Panc1 (cell line): ENCODE results near the gene MEF2A. TPM values are rescaled to one million over a fixed set of nuclear protein-coding genes. Genes with fewer than 3 reads are reported as not detected.

ENCODE experiments used
- ATAC-seq: fragments of 200-7000 bp; cut with Tn5 transposase; 2 replicates; pipeline ENCODE4 v1.9.1; 2020; ENCODE audit warnings: mild to moderate bottlenecking, moderate library complexity
- BruUV-seq: library from RNA; stranded (reverse); fragments of 400-500 nt; replicated peaks from 2 replicates; lab custom pipeline; 2021; lab: Mats Ljungman, UMichigan
- CTCF ChIA-PET: fragments of 300-600 bp; sonication (Branson Sonifier 250); formaldehyde crosslinking; loops from one replicate; lab custom pipeline; 2022; ENCODE audit warnings: antibody characterized with exemption; lab: Charles Lee
- POLR2A ChIA-PET: fragments of 300-600 bp; sonication (Branson Sonifier 250); formaldehyde crosslinking; loops from one replicate; lab custom pipeline; 2022; ENCODE audit warnings: antibody characterized with exemption; lab: Charles Lee
- DNase-seq: peaks from one replicate; pipeline ENCODE4 v3.0.0-alpha.2; 2010; ENCODE audit warnings: low read depth, low spot score
- H3K27ac ChIP-seq: 2 replicates; pipeline ENCODE4 v1.5.1; 2011; ENCODE audit warnings: mild to moderate bottlenecking, low read length, inconsistent platforms
- H3K27me3 ChIP-seq: fragments of 200-500 bp; sonication (Bioruptor generic); 2 replicates; pipeline ENCODE4 v1.6.0; 2014; ENCODE audit warnings: low read length, inconsistent platforms; ENCODE audit not compliant: control insufficient read depth, insufficient read depth
- H3K36me3 ChIP-seq: fragments of 200-500 bp; sonication (Bioruptor generic); 2 replicates; pipeline ENCODE4 v1.5.1; 2014; ENCODE audit warnings: inconsistent platforms, mild to moderate bottlenecking, low read length, moderate library complexity; ENCODE audit not compliant: control insufficient read depth, insufficient read depth
- H3K4me1 ChIP-seq: 2 replicates; pipeline ENCODE4 v1.5.1; 2011; ENCODE audit warnings: inconsistent platforms, mild to moderate bottlenecking, low read length, moderate library complexity; ENCODE audit not compliant: control insufficient read depth, insufficient read depth
- H3K4me3 ChIP-seq, 2 experiments: 2 replicates each; pipeline ENCODE4 v1.5.1; 2011 to 2012; ENCODE audit warnings: low read depth in 2 of 2, low read length in 2 of 2, mild to moderate bottlenecking in 2 of 2, inconsistent platforms in 1 of 2, moderate library complexity in 1 of 2
- H3K9me3 ChIP-seq: fragments of 200-500 bp; sonication (Bioruptor generic); 2 replicates; pipeline ENCODE4 v1.5.1; 2014; ENCODE audit warnings: low read depth, mild to moderate bottlenecking, inconsistent platforms, low read length, moderate library complexity; ENCODE audit not compliant: control insufficient read depth, insufficient read depth
- POLR2AphosphoS5 ChIP-seq: IDR thresholded peaks from 2 replicates; pipeline ENCODE4 v1.6.1; 2012; ENCODE audit warnings: mild to moderate bottlenecking, low read depth, low read length, moderate library complexity
- SIN3A ChIP-seq: IDR thresholded peaks from 2 replicates; pipeline ENCODE4 v1.6.1; 2012; ENCODE audit warnings: low read depth, mild to moderate bottlenecking, low read length, moderate library complexity, borderline replicate concordance; ENCODE audit not compliant: insufficient read depth
- TCF7L2 ChIP-seq: IDR thresholded peaks from 2 replicates; pipeline ENCODE4 v1.6.1; 2011; ENCODE audit warnings: mild to moderate bottlenecking, low read depth, low read length, inconsistent platforms
- in situ Hi-C: cut with HindIII; loops from 2 replicates; pipeline ENCODE4 v1.10.0; 2016; ENCODE audit warnings: low sequenced_read_pairs, low pct_unique_long_range_greater_than_20kb
- intact Hi-C: fragments of 100-400 bp; cut with micrococcal nuclease; formaldehyde crosslinking; loops from one replicate; pipeline ENCODE4 v1.10.0; 2022; ENCODE audit not compliant: unreplicated experiment
- total RNA-seq: library from RNA; stranded (reverse); gene quantifications from one replicate; pipeline ENCODE4 v1.2.1, GENCODE V29; 2021; ENCODE audit not compliant: unreplicated experiment
- TF ChIP-seq, protein P1 (sequence below), 2 experiments: IDR thresholded peaks; 2 replicates each; pipeline ENCODE4 v1.6.1; 2011 to 2012; ENCODE audit warnings: low read depth in 2 of 2, control low read depth in 1 of 2, low read length in 1 of 2, mild to moderate bottlenecking in 1 of 2, moderate library complexity in 1 of 2; ENCODE audit not compliant: insufficient read depth in 1 of 2
- TF ChIP-seq, protein P2 (sequence below): fragments of 450-650 bp; IDR thresholded peaks from 2 replicates; pipeline ENCODE4 v1.5.1; 2017; ENCODE audit warnings: mild to moderate bottlenecking

MEF2A gene
- total RNA-seq, 1 experiment from 2014 or later: 31.1 TPM

GRCh38 chr15:99568625-99569352, 3.0 kb downstream of the MEF2A start:
- Histone ChIP-seq H3K9me3 (no peaks in the 10 kb centered on the region), H3K36me3 (no peaks in the 10 kb centered on the region), H3K27ac (no peak overlapping the region), H3K4me1 (peaks cover 13% of the 10 kb centered on the region), H3K27me3 (no peaks in the 10 kb centered on the region), H3K4me3 (no peak overlapping the region)
- BruUV-seq: no TSS peak
- in situ Hi-C loops: no loop called here
- ChIA-PET CTCF (no interaction called here), POLR2A (no interaction called here)
- DNase-seq: no peak
- TF ChIP-seq TCF7L2 (no peak), POLR2AphosphoS5 (no peak), SIN3A (no peak)
- TF ChIP-seq, protein P1, sequence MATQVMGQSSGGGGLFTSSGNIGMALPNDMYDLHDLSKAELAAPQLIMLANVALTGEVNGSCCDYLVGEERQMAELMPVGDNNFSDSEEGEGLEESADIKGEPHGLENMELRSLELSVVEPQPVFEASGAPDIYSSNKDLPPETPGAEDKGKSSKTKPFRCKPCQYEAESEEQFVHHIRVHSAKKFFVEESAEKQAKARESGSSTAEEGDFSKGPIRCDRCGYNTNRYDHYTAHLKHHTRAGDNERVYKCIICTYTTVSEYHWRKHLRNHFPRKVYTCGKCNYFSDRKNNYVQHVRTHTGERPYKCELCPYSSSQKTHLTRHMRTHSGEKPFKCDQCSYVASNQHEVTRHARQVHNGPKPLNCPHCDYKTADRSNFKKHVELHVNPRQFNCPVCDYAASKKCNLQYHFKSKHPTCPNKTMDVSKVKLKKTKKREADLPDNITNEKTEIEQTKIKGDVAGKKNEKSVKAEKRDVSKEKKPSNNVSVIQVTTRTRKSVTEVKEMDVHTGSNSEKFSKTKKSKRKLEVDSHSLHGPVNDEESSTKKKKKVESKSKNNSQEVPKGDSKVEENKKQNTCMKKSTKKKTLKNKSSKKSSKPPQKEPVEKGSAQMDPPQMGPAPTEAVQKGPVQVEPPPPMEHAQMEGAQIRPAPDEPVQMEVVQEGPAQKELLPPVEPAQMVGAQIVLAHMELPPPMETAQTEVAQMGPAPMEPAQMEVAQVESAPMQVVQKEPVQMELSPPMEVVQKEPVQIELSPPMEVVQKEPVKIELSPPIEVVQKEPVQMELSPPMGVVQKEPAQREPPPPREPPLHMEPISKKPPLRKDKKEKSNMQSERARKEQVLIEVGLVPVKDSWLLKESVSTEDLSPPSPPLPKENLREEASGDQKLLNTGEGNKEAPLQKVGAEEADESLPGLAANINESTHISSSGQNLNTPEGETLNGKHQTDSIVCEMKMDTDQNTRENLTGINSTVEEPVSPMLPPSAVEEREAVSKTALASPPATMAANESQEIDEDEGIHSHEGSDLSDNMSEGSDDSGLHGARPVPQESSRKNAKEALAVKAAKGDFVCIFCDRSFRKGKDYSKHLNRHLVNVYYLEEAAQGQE (IDR thresholded peaks at IDR 0.05; ENCODE audit: insufficient read depth in 1 of 2, low read depth in 2 of 2, low read length in 1 of 2): no peak
- TF ChIP-seq, protein P2, sequence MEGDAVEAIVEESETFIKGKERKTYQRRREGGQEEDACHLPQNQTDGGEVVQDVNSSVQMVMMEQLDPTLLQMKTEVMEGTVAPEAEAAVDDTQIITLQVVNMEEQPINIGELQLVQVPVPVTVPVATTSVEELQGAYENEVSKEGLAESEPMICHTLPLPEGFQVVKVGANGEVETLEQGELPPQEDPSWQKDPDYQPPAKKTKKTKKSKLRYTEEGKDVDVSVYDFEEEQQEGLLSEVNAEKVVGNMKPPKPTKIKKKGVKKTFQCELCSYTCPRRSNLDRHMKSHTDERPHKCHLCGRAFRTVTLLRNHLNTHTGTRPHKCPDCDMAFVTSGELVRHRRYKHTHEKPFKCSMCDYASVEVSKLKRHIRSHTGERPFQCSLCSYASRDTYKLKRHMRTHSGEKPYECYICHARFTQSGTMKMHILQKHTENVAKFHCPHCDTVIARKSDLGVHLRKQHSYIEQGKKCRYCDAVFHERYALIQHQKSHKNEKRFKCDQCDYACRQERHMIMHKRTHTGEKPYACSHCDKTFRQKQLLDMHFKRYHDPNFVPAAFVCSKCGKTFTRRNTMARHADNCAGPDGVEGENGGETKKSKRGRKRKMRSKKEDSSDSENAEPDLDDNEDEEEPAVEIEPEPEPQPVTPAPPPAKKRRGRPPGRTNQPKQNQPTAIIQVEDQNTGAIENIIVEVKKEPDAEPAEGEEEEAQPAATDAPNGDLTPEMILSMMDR: no peak
- intact Hi-C loops: loop anchor here (5.0 to 10.0 kb wide), 2 partner anchors 134 to 164 kb away; no protein-coding TSS in a partner anchor
- ATAC-seq: no peak

- H3K27ac ChIP-seq: no peak overlapping the region
- intact Hi-C loops (no loop called here), in situ Hi-C loops (no loop called here)
- no peak overlapping the region for H3K4me3 ChIP-seq
- no peaks in the 10 kb centered on the region for H3K9me3 ChIP-seq
- TF ChIP-seq, protein P1 (IDR thresholded peaks at IDR 0.05; ENCODE audit: insufficient read depth in 1 of 2, low read depth in 2 of 2, low read length in 1 of 2): no peak
- TF ChIP-seq TCF7L2 (no peak), SIN3A (no peak), POLR2AphosphoS5 (no peak)
- TF ChIP-seq, protein P2: no peak
- CTCF ChIA-PET: interaction anchor here (1.4 kb wide), 1 partner anchor 132 kb away, joined by 3 read pairs; no protein-coding TSS in a partner anchor
- no peak for DNase-seq
- no TSS peak for BruUV-seq
- ATAC-seq: no peak
- no peaks in the 10 kb centered on the region for H3K27me3 ChIP-seq
- POLR2A ChIA-PET: no interaction called here
- H3K36me3 ChIP-seq: no peaks in the 10 kb centered on the region
- H3K4me1 ChIP-seq: peaks cover 8% of the 10 kb centered on the region; the same call in 1 of the 2 replicates
Observed at GRCh38 chr15:99571299-99571698, 5.5 kb downstream of the MEF2A start.
